A549 (cell line): ENCODE measurements around the gene OCA2. TPM values are rescaled to one million over a fixed set of nuclear protein-coding genes. Genes with fewer than 3 reads are reported as not detected.
A peak's percentile ranks its signal among the peaks of the same experiment; 100 is the strongest.

Experiments used
- ATAC-seq, 2 experiments: fragments of 200-7000 bp in 1 of 2; fragments of >200 bp in 1 of 2; cut with Nextera tagmentation in 1 of 2; cut with Tn5 transposase in 1 of 2; 3 replicates each; pipeline versions ENCODE4 v1.8.0 to v1.9.1; 2018 to 2020; ENCODE audit warnings: mild to moderate bottlenecking in 1 of 2, moderate library complexity in 1 of 2
- CTCF ChIA-PET: fragments of 300-600 bp; sonication (Branson Sonifier 250); formaldehyde crosslinking; extraction: SDS; loops from one replicate; lab custom pipeline; 2021; ENCODE audit warnings: antibody characterized with exemption, inconsistent platforms; lab: Yijun Ruan, JAX
- POLR2A ChIA-PET: fragments of 350-600 bp; formaldehyde crosslinking; extraction: SDS; loops from one replicate; lab custom pipeline; 2021; ENCODE audit warnings: antibody characterized with exemption, inconsistent platforms; lab: Yijun Ruan, JAX
- DNase-seq, 2 experiments: peaks; one replicate each; pipeline versions ENCODE4 v3.0.0 to v3.0.0-alpha.2; 2011 to 2016; ENCODE audit warnings: low read depth in 1 of 2, low spot score in 1 of 2
- FAIRE-seq: peaks from 2 replicates; lab custom pipeline; 2011; peaks lifted over from hg19 to GRCh38; lab: Jason Lieb, UNC
- H3K27ac ChIP-seq, 2 experiments: fragments of >200 bp; sonication (Bioruptor Twin); formaldehyde crosslinking; 3 replicates each; pipeline ENCODE4 v1.5.1; 2016 to 2017
- H3K4me1 ChIP-seq: fragments of >200 bp; sonication (Bioruptor Twin); formaldehyde crosslinking; 3 replicates; pipeline ENCODE4 v1.6.1; 2016
- H3K4me2 ChIP-seq: fragments of >200 bp; sonication (Bioruptor Twin); formaldehyde crosslinking; 3 replicates; pipeline ENCODE4 v1.6.1; 2016
- H3K4me3 ChIP-seq: fragments of >200 bp; sonication (Bioruptor Twin); formaldehyde crosslinking; 3 replicates; pipeline ENCODE4 v1.5.1; 2016
- H3K9me3 ChIP-seq: fragments of >200 bp; sonication (Bioruptor Twin); formaldehyde crosslinking; 3 replicates; pipeline ENCODE4 v1.6.1; 2016
- BHLHE40 ChIP-seq: IDR thresholded peaks from 2 replicates; pipeline ENCODE4 v1.6.1; 2012; ENCODE audit warnings: low read depth, low read length, inconsistent platforms
- CHD2 ChIP-seq: fragments of 150-350 bp; IDR thresholded peaks from 2 replicates; pipeline ENCODE4 v1.6.1; 2014; ENCODE audit warnings: low read length; ENCODE audit not compliant: partially characterized antibody
- CTCF ChIP-seq: fragments of >200 bp; sonication (Bioruptor Twin); formaldehyde crosslinking; IDR thresholded peaks from 3 replicates; pipeline ENCODE4 v1.5.1; 2016
- E2F6 ChIP-seq: IDR thresholded peaks from 2 replicates; pipeline ENCODE4 v1.6.1; 2012; ENCODE audit warnings: low read depth, borderline replicate concordance
- EHF ChIP-seq: fragments of 250-450 bp; sonication (Bioruptor Pico); IDR thresholded peaks from 2 replicates; pipeline ENCODE4 v1.5.0; 2020; ENCODE audit warnings: mild to moderate bottlenecking
- ELK1 ChIP-seq: fragments of 150-350 bp; IDR thresholded peaks from 2 replicates; pipeline ENCODE4 v1.6.1; 2014; ENCODE audit warnings: low read depth, mild to moderate bottlenecking, low read length
- FOSL2 ChIP-seq, 2 experiments: fragments of 450-650 bp in 1 of 2; fragments of >200 bp in 1 of 2; sonication (Bioruptor Twin) in 1 of 2; formaldehyde crosslinking; IDR thresholded peaks; 2 replicates each; pipeline versions ENCODE4 v1.5.0 to v1.6.1; 2016 to 2020; ENCODE audit warnings: mild to moderate bottlenecking in 1 of 2, moderate library complexity in 1 of 2
- FOXS1 ChIP-seq: fragments of 250-450 bp; sonication (Bioruptor Pico); IDR thresholded peaks from 2 replicates; pipeline ENCODE4 v1.5.0; 2020; ENCODE audit warnings: mild to moderate bottlenecking, moderate library complexity
- HES2 ChIP-seq: fragments of >200 bp; sonication (Bioruptor Twin); formaldehyde crosslinking; IDR thresholded peaks from 2 replicates; pipeline ENCODE4 v1.6.1; 2016
- HMGXB4 ChIP-seq: fragments of 250-450 bp; sonication (Bioruptor Pico); IDR thresholded peaks from 2 replicates; pipeline ENCODE4 v1.5.0; 2021; ENCODE audit warnings: mild to moderate bottlenecking, moderate library complexity, borderline replicate concordance
- HOXA7 ChIP-seq: fragments of 250-450 bp; sonication (Bioruptor Pico); IDR thresholded peaks from 2 replicates; pipeline ENCODE4 v1.5.0; 2020; ENCODE audit warnings: mild to moderate bottlenecking, moderate library complexity
- HOXB13 ChIP-seq: fragments of 250-450 bp; sonication (Bioruptor Pico); IDR thresholded peaks from 2 replicates; pipeline ENCODE4 v1.5.0; 2020; ENCODE audit warnings: low read depth, mild to moderate bottlenecking, moderate library complexity
- JUNB ChIP-seq: fragments of >200 bp; sonication (Bioruptor Twin); formaldehyde crosslinking; IDR thresholded peaks from 2 replicates; pipeline ENCODE4 v1.6.1; 2016
- MAFK ChIP-seq: fragments of 450-650 bp; IDR thresholded peaks from 2 replicates; pipeline ENCODE4 v1.6.1; 2014; ENCODE audit not compliant: partially characterized antibody
- MAX ChIP-seq: IDR thresholded peaks from 2 replicates; pipeline ENCODE4 v1.6.1; 2012
- MAZ ChIP-seq: fragments of 150-350 bp; IDR thresholded peaks from 2 replicates; pipeline ENCODE4 v1.6.1; 2014; ENCODE audit warnings: antibody characterized with exemption, low read depth, low read length, borderline replicate concordance
- NPAS2 ChIP-seq: fragments of 250-450 bp; sonication (Bioruptor Pico); IDR thresholded peaks from 2 replicates; pipeline ENCODE4 v1.8.0; 2022; ENCODE audit warnings: mild to moderate bottlenecking, moderate library complexity, borderline replicate concordance
- NR3C1 ChIP-seq: fragments of >200 bp; sonication (Bioruptor Twin); formaldehyde crosslinking; IDR thresholded peaks from 3 replicates; pipeline ENCODE4 v1.6.1; 2017
- PBX3 ChIP-seq: IDR thresholded peaks from 2 replicates; pipeline ENCODE4 v1.6.1; 2012
- POLR2A ChIP-seq: IDR thresholded peaks from 2 replicates; pipeline ENCODE4 v1.6.1; 2012; ENCODE audit warnings: mild to moderate bottlenecking, low read length
- RAD21 ChIP-seq, 2 experiments: fragments of >200 bp in 1 of 2; sonication (Bioruptor Twin) in 1 of 2; formaldehyde crosslinking in 1 of 2; IDR thresholded peaks in 1 of 2; conservative IDR thresholded peaks in 1 of 2; 2 replicates in 1 of 2; 3 replicates in 1 of 2; pipeline ENCODE4 v1.6.1; 2012 to 2018; ENCODE audit warnings: inconsistent platforms in 1 of 2
- RCOR1 ChIP-seq: fragments of 150-350 bp; IDR thresholded peaks from 2 replicates; pipeline ENCODE4 v1.6.1; 2014; ENCODE audit warnings: antibody characterized with exemption, low read length, low read depth
- RFX5 ChIP-seq: fragments of 450-650 bp; IDR thresholded peaks from 2 replicates; pipeline ENCODE4 v1.7.1; 2014; ENCODE audit warnings: antibody characterized with exemption, mild to moderate bottlenecking, moderate library complexity
- SMC3 ChIP-seq: fragments of >200 bp; sonication (Bioruptor Twin); formaldehyde crosslinking; IDR thresholded peaks from 3 replicates; pipeline ENCODE4 v1.6.1; 2018; ENCODE audit warnings: inconsistent platforms
- SREBF2 ChIP-seq: fragments of 450-650 bp; IDR thresholded peaks from 2 replicates; pipeline ENCODE4 v1.6.1; 2014; ENCODE audit warnings: mild to moderate bottlenecking, moderate library complexity
- ZSCAN20 ChIP-seq: fragments of 250-450 bp; sonication (Bioruptor Pico); IDR thresholded peaks from 2 replicates; pipeline ENCODE4 v1.8.0; 2022; ENCODE audit warnings: mild to moderate bottlenecking, moderate library complexity
- WGBS: methylation state at CpG from one replicate; pipeline ENCODE4 v1.1.6; 2017; ENCODE audit errors: missing lambda C conversion rate; 5-methylcytosine and 5-hydroxymethylcytosine counted together
- polyA plus RNA-seq, 4 experiments: library from polyadenylated mRNA; depleted of rRNA in 3 of 4; stranded (reverse); fragments of >200 nt; fragmentation: RNase III in 1 of 4; extraction: RNeasy Plus Mini Kit Qiagen cat#74134 plus additional on column Dnase treatment in 1 of 4; gene quantifications; 2 replicates in 3 of 4; 3 replicates in 1 of 4; pipeline ENCODE4 v1.2.3, GENCODE V29; 2011 to 2017

The OCA2 gene
- polyA plus RNA-seq, 2 of the 4 experiments (the other 2 are of a cell fraction): 0.17 to 0.25 TPM

- H3K4me2 ChIP-seq: 0 out of 3 replicates have a peak overlapping the region, but pooled peaks have one; percentile 8
- FAIRE-seq: no peak
- no peak overlapping the region for H3K4me3 ChIP-seq
- no peak for DNase-seq
- POLR2A ChIA-PET: no interaction called here
- no peak for TF ChIP-seq HMGXB4
- no peak for TF ChIP-seq ZSCAN20 (CRISPR knock-in tag)
- TF ChIP-seq RCOR1: no peak
- no peak for TF ChIP-seq MAZ
- TF ChIP-seq BHLHE40: no peak
- TF ChIP-seq FOSL2 (IDR thresholded peaks at IDR 0.05): no peak
- no peak for TF ChIP-seq FOSL2 (CRISPR knock-in tag; IDR thresholded peaks at IDR 0.05)
- TF ChIP-seq HES2: no peak
- no peak for TF ChIP-seq PBX3
- no peak for TF ChIP-seq JUNB
- no peak for TF ChIP-seq EHF (CRISPR knock-in tag)
- no peak for TF ChIP-seq NR3C1
- TF ChIP-seq HOXB13 (CRISPR knock-in tag): no peak
- TF ChIP-seq FOXS1 (CRISPR knock-in tag): no peak
- TF ChIP-seq RAD21 (conservative IDR thresholded peaks at IDR 0.05 in 1 of 2, IDR thresholded peaks at IDR 0.05 in 1 of 2): no peak
- TF ChIP-seq POLR2A: no peak
- no peak for TF ChIP-seq CTCF
- TF ChIP-seq SREBF2: no peak
- H3K4me1 ChIP-seq: peaks cover 4% of the 10 kb centered on the region; the same call in 1 of the 3 replicates
- H3K27ac ChIP-seq: no peak overlapping the region
- CTCF ChIA-PET: interaction anchor here (0.9 to 1.5 kb wide), 3 partner anchors 15 to 83 kb away, joined by 3 to 4 read pairs (median 3); no protein-coding TSS in a partner anchor
- peaks cover 4% of the 10 kb centered on the region; the same call in 1 of the 3 replicates for H3K9me3 ChIP-seq
- ATAC-seq: peak in 1 of 2 experiments; percentile 32; a peak in 2 of 6 replicates
Measured at GRCh38 chr15:28043691-28044091, 55.4 kb downstream of the OCA2 start.

GRCh38 chr15:28037969-28038590 lies 61.0 kb downstream of the OCA2 start:
- Histone ChIP-seq H3K27ac (no peak overlapping the region), H3K4me3 (no peak overlapping the region), H3K4me2 (no peak overlapping the region), H3K9me3 (no peaks in the 10 kb centered on the region), H3K4me1 (no peaks in the 10 kb centered on the region)
- ATAC-seq (no peak), DNase-seq (no peak), FAIRE-seq (no peak)
- WGBS: 38% methylated on average over 4 of the region's 4 CpGs
- TF ChIP-seq RFX5: no peak
- CTCF ChIA-PET: interaction anchor here (1.9 kb wide), 1 partner anchor 16 kb away, joined by 6 read pairs; no protein-coding TSS in a partner anchor
- POLR2A ChIA-PET: no interaction called here

- 0 out of 6 replicates have a peak, but pooled peaks of 1 of the 2 experiments have one; percentile 40 for ATAC-seq
- no peak for FAIRE-seq
- WGBS: 49% methylated on average over 3 of the region's 3 CpGs
- H3K27ac ChIP-seq: no peak overlapping the region
- CTCF ChIA-PET: interaction anchor here (0.5 to 6.6 kb wide), 3 partner anchors 11 to 167 kb away, joined by 3 to 41 read pairs (median 5); no protein-coding TSS in a partner anchor
- DNase-seq: no peak
- no peaks in the 10 kb centered on the region for H3K9me3 ChIP-seq
- H3K4me1 ChIP-seq: no peaks in the 10 kb centered on the region
- no peak overlapping the region for H3K4me3 ChIP-seq
- POLR2A ChIA-PET: no interaction called here
- no peak overlapping the region for H3K4me2 ChIP-seq
- TF ChIP-seq MAX (no peak), ELK1 (no peak), HOXA7 (no peak), RCOR1 (no peak), PBX3 (no peak), CHD2 (no peak), SMC3 (no peak), MAFK (no peak), NPAS2 (CRISPR knock-in tag) (no peak), E2F6 (no peak)
Measured at GRCh38 chr15:28033443-28033842, 65.7 kb downstream of the OCA2 start.
